Epidermal melanocyte (primary cell): ENCODE results near the gene CD19.
"Not testable (repeated sequence)": the region's sequence is repeated elsewhere in the genome, so short reads cannot be mapped to it uniquely, and the experiment has no call there.

Source experiments
- DNase-seq: peaks from one replicate; pipeline ENCODE4 v3.0.0; 2011; ENCODE audit warnings: low spot score; ENCODE audit not compliant: insufficient read length

Gene CD19

DNA sequence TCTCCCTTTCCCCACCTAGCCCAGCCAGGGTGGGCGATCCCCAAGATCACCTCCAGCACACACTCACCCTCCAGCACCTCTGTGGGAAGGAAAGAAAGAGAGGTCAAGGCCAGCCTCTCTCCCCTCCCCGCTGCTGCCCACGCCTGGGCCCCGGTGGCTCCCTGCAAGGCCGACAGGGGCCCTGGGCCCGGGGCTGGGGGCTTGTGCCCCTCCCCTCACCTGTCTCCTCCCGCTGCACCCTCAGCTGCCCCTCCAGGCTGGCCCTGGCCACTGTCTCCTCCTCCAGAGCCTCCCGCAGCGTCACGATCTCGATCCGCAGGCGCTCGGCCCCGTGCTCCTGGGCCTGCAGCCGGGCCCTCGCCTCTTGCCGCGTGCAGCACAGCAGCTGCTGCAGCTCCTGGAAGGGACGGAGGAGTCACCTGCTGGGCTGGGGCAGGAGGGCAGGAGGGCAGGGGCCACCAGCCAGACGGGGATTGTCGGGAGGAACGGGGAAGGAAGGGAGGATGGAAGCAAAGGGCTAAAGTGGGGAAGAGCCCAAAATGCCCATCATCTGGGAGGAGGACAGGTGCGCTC is 25.9 kb upstream of the CD19 start:
- no peak for DNase-seq

DNA sequence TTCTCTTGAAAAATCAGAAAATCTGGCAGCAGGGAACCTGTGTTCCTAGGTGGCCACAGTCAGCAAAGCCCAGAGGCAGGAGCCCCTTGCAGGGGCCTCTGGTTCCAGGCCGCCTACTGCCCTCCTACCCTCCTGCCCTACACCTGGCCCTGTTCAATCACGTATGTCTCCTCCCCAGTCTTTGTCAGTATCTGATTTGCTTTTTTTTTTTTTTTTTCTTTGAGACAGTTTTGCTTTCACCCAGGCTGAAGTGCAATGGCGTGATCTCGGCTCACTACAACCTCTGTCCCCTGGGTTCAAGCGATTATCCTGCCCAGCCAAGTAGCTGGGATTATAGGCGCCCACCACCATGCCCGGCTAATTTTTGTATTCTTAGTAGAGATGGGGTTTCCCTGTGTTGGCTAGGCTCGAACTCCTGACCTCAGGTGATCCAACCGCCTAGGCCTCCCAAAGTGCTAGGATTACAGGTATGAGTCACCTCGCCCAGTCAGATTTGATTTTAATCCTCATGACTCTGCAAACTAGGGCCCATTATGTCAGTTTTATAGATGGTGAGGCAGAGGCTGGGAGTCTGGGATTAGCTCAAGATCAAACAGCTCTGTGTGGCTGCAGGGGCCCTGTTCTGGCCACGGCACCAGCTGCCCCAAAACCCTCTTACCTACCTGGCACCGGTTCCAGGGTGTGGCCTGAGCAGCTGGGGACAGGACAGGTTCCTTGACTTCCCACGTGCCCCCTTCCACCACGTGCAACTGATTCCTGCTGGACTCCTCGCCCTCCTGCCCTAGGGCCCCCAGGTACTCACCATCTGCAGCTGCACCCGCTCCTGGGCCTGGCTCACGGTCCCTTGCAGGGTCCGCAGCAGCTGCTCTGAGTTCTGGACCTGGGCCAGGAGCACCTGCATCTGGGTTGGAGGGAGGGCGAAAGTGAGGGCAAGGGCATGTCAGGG is 21.4 kb upstream of the CD19 start:
- no peak for DNase-seq

DNA sequence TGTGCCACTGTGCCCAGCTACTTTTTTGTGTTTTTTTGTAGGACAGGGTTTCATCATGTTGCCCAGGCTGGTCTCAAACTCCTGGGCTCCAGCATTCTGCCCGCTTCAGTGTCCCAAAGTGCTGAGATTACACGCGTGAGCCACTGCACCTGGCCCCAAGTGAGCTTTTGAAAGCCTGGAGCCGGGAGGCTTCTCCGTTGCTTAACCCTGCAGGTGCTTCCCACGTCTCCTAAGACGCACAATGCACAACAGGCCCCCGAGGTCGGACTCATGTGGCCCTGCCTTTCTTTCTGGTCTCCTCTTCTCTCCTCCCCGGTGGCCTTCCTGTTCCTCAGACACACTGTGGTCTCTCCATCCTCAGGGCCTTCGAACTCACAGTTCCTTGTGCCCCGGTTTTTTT is 19.2 kb upstream of the CD19 start:
- DNase-seq: no peak

DNA sequence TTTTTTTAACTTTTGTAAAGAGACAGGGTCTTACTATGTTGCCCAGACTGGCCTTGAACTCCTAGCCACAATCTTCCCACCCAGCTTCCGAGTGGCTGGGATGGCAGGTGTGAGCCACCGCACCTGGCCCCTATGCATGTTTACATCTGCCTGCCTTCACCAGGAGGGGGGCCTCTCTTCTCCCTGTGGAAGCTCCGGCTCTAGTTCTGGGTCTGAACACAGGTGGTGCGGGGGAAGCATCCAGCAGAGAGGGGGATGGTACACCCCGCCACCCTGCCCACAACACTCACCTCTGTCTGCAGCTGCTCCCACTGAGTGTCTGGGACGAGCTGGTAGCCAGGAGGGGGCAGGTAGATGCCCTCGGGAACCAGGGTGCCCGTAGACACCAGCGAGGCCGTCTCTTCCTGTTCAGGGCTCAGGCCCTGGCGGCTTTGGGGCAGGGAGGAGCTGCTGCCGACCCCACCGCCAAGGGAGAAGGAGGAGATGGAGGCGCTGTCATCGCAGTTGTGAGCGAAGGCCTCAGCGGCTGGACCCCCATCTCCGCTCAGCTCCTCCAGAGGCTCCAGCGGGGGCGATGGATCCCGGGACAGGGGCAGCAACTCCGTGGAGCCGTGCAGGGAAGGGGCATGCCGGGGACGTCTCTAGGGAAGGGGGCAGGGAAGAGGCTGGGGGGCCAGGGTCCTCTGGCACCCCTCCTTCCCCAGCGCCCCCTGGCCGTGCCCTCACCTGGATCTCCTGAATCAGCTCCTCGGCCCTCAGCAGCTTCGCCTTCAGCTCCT is 17.6 kb upstream of the CD19 start:
- no peak for DNase-seq

DNA sequence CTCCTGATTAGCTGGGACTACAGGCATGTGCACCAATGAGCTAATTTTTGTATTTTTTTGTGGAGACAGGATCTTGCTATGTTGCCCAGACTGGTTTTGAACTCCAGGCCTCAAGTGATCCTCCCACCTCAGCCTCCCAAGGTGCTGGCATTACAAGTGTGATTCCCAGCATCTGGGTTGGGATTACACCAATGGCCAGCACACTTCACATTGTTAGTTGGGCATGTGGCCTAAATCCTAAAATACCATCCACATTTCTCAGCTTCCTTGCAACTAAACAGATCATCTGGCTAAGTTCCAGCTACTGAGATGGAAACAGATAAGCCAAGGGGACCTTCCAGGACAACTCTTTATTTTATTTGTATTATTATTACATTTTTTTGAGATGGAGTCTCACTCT is 16.6 kb upstream of the CD19 start:
- DNase-seq: no peak

DNA sequence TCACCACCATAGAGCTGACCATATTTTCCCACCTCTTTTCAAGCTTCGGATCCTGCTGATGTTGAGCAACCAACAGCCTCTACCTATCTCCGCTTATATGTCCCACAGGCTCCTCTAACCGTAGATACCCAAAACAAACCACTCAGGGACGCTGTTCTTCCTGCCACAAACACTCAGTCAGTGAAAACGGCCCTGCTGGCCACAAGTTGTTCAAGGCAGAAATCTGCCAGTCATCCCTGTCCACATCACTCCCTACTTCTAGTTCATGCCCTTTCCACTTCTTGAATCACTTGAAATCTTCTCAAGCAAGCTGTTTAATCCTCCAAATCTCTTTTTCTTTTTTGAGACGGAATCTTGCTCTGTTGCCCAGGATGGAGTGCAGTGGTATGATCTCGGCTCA is 14.7 kb upstream of the CD19 start:
- DNase-seq: no peak

DNA sequence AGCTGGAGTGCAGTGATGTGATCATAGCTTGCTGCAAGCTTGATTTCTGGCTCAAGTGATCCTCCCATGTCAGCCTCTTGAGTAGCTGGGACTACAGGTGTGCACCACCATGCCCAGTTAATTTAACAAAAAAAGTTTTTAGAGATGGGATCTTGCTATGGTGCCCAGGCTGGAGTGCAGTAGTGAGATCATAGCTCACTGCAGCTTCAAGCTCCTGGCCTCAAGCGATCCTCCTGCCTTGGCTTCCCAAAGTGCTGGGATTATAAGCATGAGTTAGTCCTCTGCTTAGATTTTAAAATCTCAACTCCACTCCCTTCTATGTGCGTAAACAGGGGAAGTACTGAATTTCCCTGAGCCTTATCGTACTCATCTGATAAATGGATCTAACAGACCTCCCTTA is 13.1 kb upstream of the CD19 start:
- no peak for DNase-seq

DNA sequence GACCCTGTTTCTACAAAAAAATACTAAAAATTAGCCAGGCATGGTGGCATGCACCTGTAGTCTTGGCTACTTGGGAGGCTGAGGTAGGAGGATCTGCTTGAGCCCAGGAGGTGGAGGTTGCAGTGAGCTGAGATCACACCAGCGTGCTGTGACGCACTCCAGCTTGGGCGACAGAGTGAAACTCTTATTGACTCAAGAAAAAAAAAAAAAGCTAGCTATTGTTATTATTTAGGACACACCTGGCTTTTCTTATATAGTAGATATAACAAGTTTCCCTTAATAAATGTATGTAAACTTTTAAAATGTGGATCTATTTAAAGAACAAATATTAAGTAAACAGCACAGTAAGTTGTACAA is 8.6 kb upstream of the CD19 start:
- no peak for DNase-seq

DNA sequence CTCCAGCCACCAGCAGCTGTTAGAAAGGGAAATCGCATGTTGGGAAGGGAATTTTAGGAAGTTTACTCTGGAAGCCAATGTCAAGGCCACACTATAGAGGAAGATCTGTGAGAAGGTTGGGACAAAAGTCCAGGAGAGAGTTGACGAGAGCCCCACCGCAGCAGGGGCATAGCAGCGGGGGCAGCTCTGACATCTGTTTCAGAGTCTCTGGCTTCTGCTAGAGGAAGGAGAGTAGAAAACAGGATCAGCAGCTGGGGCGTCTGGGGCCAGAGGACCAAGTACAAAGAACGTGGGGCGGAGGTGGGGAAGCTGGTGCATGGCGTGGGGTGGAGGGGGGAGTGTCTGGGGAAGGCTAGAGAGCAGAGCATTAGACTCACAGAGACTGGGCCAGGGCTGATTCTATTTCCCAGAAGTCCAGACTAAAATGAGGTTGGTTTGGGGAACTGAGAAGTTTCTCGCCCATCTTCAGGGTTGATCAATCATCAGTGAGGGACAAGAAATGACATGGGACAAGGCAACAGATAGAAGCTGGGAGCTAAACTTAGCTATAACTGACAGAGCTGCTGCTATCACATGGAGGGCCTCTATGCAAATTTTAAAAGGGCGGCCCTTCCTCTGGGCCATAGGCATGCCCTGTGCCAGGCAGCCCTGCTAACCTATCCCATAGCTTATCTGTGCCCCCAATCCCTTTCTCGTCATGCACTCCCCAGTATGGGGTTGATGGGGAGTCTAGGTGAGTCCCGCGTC is 7.9 kb upstream of the CD19 start:
- DNase-seq: no peak

DNA sequence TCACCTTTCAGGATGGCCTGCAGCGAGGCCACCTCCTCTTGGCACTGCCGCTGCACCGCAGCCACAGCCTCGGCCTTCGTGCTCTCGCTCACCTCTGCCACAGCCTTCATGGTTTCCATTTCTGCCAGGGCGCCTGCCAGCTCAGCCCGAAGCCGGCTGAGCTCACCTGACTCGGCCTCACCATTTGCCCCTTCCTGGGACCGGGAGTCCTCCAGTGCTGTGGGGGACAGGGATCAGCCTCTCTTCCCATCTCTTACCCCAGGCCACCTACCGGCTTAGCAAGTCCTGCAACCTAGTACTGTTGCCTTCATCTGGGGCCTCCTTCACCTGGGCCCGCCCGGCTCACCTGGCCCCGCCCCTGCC is 7.4 kb upstream of the CD19 start:
- no peak for DNase-seq

DNA sequence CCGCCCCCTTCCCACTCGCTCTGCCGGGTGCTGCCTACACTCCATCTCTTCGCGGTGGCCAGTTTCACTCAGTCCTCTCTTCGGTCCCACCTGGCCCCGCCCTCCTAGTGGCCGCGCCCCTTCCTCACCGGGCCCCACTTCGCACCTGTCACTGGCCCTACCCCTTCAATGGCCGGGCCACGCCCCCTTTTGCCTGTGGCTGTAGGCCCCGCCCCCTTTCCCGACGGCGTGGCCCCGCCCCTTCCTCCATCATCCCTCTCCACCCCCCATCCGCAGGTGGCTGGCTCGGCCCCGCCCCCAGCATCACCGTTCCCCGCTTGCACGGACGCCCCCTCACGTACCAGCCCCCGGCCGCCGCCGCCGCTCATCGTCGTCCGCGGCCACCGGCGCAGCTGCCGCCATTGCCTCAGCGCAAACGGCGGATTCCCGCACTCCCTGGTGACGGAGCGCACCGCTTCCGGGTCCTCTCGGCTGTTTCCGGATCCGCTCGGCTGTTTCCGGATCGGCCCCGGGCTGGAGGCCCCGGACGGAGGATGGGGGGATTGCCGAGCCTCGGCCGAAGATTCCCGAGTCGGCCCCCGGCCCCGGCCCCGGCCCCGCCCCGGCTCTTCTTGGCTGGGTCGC is 6.9 kb upstream of the CD19 start, which contains the start of gene RABEP2:
TSS of gene RABEP2 (minus strand) at position 477 of the 624 bp plus-strand sequence. CDS start at position 402, 75 bp downstream.
- DNase-seq: peak; percentile 100

DNA sequence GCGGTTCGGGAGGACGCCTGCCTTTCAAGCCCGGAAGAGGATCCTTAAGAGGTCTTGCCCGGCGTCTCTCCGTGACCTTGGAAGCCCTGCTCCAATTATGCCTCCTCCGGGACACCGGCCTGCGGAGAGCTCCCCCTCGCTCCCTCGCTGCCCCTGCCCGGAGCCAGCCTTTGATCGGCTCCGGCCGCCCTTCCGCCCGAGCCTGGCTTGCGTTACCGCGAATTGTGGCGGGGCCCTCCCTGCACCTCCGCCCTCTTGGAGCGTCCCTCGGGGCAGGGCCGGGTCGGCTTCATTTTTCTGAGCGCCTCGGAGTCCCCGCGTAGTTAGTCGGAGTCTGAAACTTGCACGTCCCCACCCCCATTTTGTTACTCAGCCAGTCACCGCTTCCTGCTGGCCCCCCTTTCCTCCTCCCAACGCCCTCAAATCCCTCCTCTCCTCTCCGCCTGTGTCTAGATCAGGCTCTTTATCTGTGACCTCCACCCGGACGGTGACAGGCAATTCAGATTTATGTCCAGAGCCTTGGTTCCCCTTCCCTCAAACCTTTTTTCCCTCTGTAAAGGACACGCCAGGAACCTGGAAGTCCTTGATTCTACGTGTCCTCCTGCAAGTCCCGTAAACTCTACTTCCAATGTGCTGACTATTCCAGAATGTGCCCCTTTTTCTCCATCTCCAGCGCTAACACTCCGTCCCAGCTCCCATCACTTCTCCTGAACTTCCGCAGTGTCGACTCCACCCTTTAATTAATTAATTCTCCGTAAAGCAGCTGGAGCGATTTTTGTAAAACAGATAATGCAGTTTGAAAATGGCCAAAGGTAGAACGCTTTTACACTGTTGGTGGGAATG is 6.2 kb upstream of the CD19 start:
- peak; percentile 58 for DNase-seq

DNA sequence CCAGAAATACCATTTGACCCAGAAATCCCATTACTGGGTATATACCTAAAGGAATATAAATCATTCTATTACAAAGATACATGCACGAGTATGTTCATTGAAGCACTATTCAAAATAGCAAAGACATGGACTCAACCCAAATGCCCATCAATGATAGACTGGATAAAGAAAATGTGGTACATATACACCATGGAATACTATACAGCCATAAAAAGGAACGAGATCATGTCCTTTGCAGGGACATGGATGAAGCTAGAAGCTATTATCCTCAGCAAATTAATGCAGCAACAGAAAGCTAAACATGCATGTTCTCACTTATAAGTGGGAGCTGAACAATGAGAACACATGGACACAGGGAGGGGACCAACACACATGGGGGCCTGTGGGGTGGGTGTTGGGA is 5.5 kb upstream of the CD19 start:
- not testable (repeated sequence) for DNase-seq

DNA sequence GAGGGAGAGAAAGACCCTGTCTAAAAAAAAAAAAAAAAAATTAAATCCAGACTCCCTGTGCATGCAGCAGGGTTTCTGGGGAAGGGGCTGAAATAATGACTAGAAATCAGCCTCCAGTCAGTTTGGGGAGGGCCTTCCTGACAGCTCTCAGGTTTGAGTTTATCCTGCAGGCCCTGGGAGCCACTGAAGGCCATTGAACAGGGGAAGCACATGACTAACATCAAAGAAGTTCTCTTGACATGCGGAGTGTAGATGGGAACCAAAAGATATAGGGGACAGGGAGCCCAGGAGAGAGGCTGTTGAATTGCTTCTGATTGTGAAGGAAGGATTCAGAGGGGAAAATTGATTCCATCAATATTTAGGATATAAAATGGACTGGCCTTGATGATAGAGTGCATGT is 4.0 kb upstream of the CD19 start:
- DNase-seq: no peak

DNA sequence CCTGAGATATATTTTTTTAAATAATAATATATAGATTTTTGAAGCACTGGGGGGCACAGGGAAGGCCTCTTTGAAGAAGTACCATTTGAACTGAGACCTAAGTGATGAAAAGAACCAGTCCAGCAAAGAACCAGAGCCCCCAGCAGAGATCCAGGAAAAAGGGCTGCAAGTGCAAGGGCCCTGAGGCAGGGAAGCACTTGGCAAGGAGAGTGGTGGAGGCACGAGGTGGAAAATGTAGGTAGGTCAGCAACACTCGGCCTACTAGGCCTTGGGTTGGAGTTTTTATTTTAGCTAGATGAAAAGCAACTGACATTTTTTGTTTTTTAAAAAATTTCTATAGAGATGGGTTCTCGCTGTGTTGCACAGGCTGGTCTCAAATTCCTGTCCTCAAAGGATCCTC is 1.6 kb upstream of the CD19 start:
- no peak for DNase-seq

DNA sequence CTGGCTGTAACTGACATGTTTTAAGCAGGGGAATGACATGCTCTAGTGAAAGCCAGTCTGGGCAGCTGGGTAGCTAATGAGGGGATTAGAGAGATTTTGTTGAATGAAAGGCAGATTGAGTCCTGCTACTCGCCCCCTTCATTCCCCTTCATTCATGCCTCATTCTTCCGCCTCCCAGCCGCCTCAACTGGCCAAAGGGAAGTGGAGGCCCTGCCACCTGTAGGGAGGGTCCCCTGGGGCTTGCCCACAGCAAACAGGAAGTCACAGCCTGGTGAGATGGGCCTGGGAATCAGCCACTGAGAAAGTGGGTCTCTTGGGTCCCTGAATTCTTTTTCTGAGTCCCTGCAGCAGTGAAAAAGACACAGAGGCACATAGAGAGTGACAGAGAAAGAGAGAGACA is 1.1 kb upstream of the CD19 start:
- no peak for DNase-seq

DNA sequence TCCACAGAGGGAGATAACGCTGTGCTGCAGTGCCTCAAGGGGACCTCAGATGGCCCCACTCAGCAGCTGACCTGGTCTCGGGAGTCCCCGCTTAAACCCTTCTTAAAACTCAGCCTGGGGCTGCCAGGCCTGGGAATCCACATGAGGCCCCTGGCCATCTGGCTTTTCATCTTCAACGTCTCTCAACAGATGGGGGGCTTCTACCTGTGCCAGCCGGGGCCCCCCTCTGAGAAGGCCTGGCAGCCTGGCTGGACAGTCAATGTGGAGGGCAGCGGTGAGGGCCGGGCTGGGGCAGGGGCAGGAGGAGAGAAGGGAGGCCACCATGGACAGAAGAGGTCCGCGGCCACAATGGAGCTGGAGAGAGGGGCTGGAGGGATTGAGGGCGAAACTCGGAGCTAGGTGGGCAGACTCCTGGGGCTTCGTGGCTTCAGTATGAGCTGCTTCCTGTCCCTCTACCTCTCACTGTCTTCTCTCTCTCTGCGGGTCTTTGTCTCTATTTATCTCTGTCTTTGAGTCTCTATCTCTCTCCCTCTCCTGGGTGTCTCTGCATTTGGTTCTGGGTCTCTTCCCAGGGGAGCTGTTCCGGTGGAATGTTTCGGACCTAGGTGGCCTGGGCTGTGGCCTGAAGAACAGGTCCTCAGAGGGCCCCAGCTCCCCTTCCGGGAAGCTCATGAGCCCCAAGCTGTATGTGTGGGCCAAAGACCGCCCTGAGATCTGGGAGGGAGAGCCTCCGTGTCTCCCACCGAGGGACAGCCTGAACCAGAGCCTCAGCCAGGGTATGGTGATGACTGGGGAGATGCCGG is 769 bp downstream of the CD19 start:
- DNase-seq: no peak

DNA sequence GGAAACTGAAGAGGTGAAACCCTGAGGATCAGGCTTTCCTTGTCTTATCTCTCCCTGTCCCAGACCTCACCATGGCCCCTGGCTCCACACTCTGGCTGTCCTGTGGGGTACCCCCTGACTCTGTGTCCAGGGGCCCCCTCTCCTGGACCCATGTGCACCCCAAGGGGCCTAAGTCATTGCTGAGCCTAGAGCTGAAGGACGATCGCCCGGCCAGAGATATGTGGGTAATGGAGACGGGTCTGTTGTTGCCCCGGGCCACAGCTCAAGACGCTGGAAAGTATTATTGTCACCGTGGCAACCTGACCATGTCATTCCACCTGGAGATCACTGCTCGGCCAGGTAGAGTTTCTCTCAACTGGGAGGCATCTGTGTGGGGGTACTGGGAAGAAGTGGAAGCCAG is 1.4 kb downstream of the CD19 start:
- DNase-seq: no peak

DNA sequence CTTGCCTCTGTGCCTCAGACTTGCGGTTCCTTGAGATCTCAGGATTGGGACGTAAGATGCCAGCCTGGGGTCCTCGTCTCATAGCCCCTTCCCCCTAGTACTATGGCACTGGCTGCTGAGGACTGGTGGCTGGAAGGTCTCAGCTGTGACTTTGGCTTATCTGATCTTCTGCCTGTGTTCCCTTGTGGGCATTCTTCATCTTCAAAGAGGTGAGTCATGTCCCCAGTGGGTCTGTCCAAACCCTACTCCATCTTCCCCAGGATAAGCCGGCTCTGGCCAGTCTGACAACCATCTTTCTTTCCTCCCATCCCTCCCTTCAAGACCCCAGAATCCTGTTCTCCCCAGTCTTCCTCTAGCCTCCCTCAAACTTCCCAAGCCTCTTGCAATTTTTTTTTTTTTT is 3.6 kb downstream of the CD19 start:
- DNase-seq: no peak
